Memory B cell (primary cell): ENCODE data around the gene SMAD1.
"Not testable (repeated sequence)": the region's sequence is repeated elsewhere in the genome, so short reads cannot be mapped to it uniquely, and the experiment has no call there.

Experiments
- ATAC-seq: fragments of 150-1000 bp; cut with Tn5 transposase; 2 replicates; pipeline ENCODE4 v1.10.0; 2021; ENCODE audit warnings: low read depth, mild to moderate bottlenecking, moderate library complexity
- DNase-seq, 2 donors: peaks; one replicate each; pipeline ENCODE4 v3.0.0; 2022; ENCODE audit warnings: low spot score in 2 of 2
- H3K27ac Mint-ChIP-seq: one replicate; pipeline ENCODE4 v1.8.0; 2022; ENCODE audit warnings: mild to moderate bottlenecking, moderate library complexity, mixed read lengths
- H3K27me3 Mint-ChIP-seq: one replicate; pipeline ENCODE4 v1.8.0; 2022; ENCODE audit warnings: mixed read lengths
- H3K36me3 Mint-ChIP-seq: one replicate; pipeline ENCODE4 v1.8.0; 2022; ENCODE audit warnings: mild to moderate bottlenecking, mixed read lengths
- H3K4me1 Mint-ChIP-seq: one replicate; pipeline ENCODE4 v1.8.0; 2022; ENCODE audit warnings: mixed read lengths
- H3K4me3 Mint-ChIP-seq: one replicate; pipeline ENCODE4 v1.8.0; 2022; ENCODE audit warnings: mild to moderate bottlenecking, moderate library complexity, mixed read lengths
- H3K9me3 Mint-ChIP-seq: one replicate; pipeline ENCODE4 v1.8.0; 2022; ENCODE audit warnings: mixed read lengths

The SMAD1 gene

GRCh38 chr4:145527773-145528172 is 46.1 kb downstream of the SMAD1 start:
- ATAC-seq (no peak), DNase-seq (no peak)
- Mint-ChIP-seq H3K9me3 (no peaks in the 10 kb centered on the region), H3K4me1 (no peaks in the 10 kb centered on the region), H3K36me3 (no peaks in the 10 kb centered on the region), H3K4me3 (no peak overlapping the region), H3K27ac (no peak overlapping the region), H3K27me3 (peaks cover 6% of the 10 kb centered on the region)

- no peaks in the 10 kb centered on the region for H3K4me1 Mint-ChIP-seq
- no peaks in the 10 kb centered on the region for H3K36me3 Mint-ChIP-seq
- ATAC-seq (no peak), DNase-seq (no peak)
- no peaks in the 10 kb centered on the region for H3K9me3 Mint-ChIP-seq
- no peak overlapping the region for H3K4me3 Mint-ChIP-seq
- peaks cover 3% of the 10 kb centered on the region for H3K27me3 Mint-ChIP-seq
- no peak overlapping the region for H3K27ac Mint-ChIP-seq
Observed at GRCh38 chr4:145528601-145529000, 46.9 kb downstream of the SMAD1 start.

- no peak for ATAC-seq
- H3K36me3 Mint-ChIP-seq = no peaks in the 10 kb centered on the region
- no peaks in the 10 kb centered on the region for H3K9me3 Mint-ChIP-seq
- no peak overlapping the region for H3K4me3 Mint-ChIP-seq
- H3K4me1 Mint-ChIP-seq = no peaks in the 10 kb centered on the region
- no peak overlapping the region for H3K27ac Mint-ChIP-seq
- peaks cover 4% of the 10 kb centered on the region for H3K27me3 Mint-ChIP-seq
- DNase-seq = no peak
Observed at GRCh38 chr4:145530189-145530588, 48.5 kb downstream of the SMAD1 start.

GRCh38 chr4:145530662-145531061 is 49.0 kb downstream of the SMAD1 start:
- Mint-ChIP-seq H3K27ac (no peak overlapping the region), H3K27me3 (peaks cover 4% of the 10 kb centered on the region), H3K4me3 (no peak overlapping the region), H3K4me1 (no peaks in the 10 kb centered on the region), H3K36me3 (no peaks in the 10 kb centered on the region), H3K9me3 (no peaks in the 10 kb centered on the region)
- ATAC-seq (no peak), DNase-seq (no peak)

- H3K4me1 Mint-ChIP-seq = no peaks in the 10 kb centered on the region
- no peaks in the 10 kb centered on the region for H3K36me3 Mint-ChIP-seq
- no peak for DNase-seq
- H3K27ac Mint-ChIP-seq = no peak overlapping the region
- H3K4me3 Mint-ChIP-seq = no peak overlapping the region
- H3K9me3 Mint-ChIP-seq = no peaks in the 10 kb centered on the region
- ATAC-seq = no peak
- H3K27me3 Mint-ChIP-seq = peaks cover 4% of the 10 kb centered on the region
Observed at GRCh38 chr4:145531223-145531622, 49.6 kb downstream of the SMAD1 start.

DNA sequence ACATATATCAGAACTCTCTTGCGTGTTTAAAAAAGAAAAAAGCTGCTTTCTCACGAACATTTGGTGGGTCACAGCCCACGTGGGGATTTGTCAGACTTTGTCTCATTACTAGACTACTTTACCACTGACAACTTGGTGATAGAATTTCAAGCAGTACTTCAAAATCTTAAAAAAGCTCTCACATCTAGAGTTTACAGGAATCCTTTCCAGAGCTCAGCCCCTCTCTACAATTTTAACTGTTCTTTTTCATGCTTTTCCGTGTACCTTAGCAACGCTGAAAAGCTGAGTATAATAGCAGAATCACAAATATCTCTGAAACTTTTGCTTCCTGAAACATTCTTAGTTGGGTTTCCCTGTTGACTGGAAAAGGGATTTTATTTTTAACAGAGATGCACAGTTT is 50.2 kb downstream of the SMAD1 start:
- no peak overlapping the region for H3K4me3 Mint-ChIP-seq
- peaks cover 4% of the 10 kb centered on the region for H3K27me3 Mint-ChIP-seq
- no peaks in the 10 kb centered on the region for H3K36me3 Mint-ChIP-seq
- no peaks in the 10 kb centered on the region for H3K9me3 Mint-ChIP-seq
- H3K4me1 Mint-ChIP-seq = no peaks in the 10 kb centered on the region
- ATAC-seq = no peak
- H3K27ac Mint-ChIP-seq = no peak overlapping the region
- DNase-seq = no peak

GRCh38 chr4:145533001-145533400 is 51.3 kb downstream of the SMAD1 start:
- H3K36me3 Mint-ChIP-seq = no peaks in the 10 kb centered on the region

GRCh38 chr4:145533415-145533814 is 51.8 kb downstream of the SMAD1 start:
- H3K4me3 Mint-ChIP-seq, DNase-seq, H3K9me3 Mint-ChIP-seq, H3K27me3 Mint-ChIP-seq, H3K36me3 Mint-ChIP-seq, ATAC-seq, H3K4me1 Mint-ChIP-seq, H3K27ac Mint-ChIP-seq: not testable (repeated sequence)

More at GRCh38 chr4:145533001-145533400, 51.3 kb downstream of the SMAD1 start:
- H3K27me3 Mint-ChIP-seq = peaks cover 4% of the 10 kb centered on the region
- H3K27ac Mint-ChIP-seq = no peak overlapping the region
- ATAC-seq (no peak), DNase-seq (no peak)
- H3K4me3 Mint-ChIP-seq = no peak overlapping the region
- H3K4me1 Mint-ChIP-seq = no peaks in the 10 kb centered on the region
- no peaks in the 10 kb centered on the region for H3K9me3 Mint-ChIP-seq

DNA sequence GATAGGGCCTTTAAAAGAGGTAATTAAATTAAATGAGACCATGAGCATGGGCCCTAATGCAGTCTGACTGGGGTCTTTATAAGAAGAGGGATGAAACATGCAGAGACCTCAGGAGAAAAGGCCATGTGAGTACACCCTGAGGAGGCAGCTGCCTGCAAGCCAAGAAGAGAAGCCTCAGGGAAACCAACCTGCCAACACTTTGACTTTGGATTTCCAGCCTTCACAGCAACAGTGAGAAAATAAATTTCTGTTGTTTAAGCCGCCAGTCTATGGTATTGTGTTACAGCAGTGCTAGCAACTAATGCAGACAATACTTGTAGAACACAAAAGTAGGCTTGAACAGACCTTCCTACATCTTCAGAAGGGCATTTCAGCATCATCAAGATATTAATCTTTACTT is 52.3 kb downstream of the SMAD1 start:
- ATAC-seq (no peak), DNase-seq (no peak)
- H3K4me3 Mint-ChIP-seq = no peak overlapping the region
- no peaks in the 10 kb centered on the region for H3K36me3 Mint-ChIP-seq
- no peaks in the 10 kb centered on the region for H3K9me3 Mint-ChIP-seq
- no peak overlapping the region for H3K27ac Mint-ChIP-seq
- H3K27me3 Mint-ChIP-seq = peaks cover 4% of the 10 kb centered on the region
- no peaks in the 10 kb centered on the region for H3K4me1 Mint-ChIP-seq

DNA sequence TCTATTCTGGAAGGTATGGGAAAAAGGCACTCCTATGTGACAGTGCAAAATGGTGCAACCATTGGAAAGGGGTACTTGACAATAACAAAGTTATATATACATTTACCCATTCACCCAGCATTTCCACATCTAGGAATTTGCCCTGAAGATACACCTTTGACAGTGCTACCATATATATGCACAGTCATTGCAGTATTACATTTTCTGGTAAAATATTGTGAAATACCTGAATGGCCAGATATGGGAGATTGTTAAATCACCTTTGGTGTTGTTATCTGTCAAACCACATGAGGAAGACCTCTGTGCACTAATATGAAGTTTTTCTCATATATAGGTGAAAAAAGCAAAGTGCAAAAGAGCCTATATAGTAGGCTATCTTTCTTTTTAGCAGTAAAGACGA is 53.5 kb downstream of the SMAD1 start:
- no peaks in the 10 kb centered on the region for H3K4me1 Mint-ChIP-seq
- peaks cover 9% of the 10 kb centered on the region for H3K27me3 Mint-ChIP-seq
- ATAC-seq = no peak
- H3K36me3 Mint-ChIP-seq = no peaks in the 10 kb centered on the region
- H3K9me3 Mint-ChIP-seq = no peaks in the 10 kb centered on the region
- no peak overlapping the region for H3K27ac Mint-ChIP-seq
- no peak overlapping the region for H3K4me3 Mint-ChIP-seq
- no peak for DNase-seq

DNA sequence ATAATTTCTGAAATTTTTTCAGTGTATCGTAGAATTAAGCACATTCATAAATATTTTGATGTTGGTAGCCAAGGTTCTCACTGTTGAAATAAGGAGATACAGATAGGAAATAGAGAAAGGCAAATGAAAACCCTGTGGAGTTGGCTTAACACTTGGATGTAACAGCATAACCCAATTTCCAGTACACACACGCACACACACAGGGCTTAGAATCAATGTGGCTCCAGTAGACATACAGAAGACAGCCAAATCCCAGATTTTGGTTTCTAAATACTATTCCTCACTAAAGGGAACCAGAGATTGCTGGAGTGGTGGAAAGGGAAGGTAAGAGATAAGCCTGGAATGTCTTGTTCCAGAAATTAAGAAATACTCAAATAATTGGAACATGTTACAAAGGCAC is 54.4 kb downstream of the SMAD1 start:
- no peak overlapping the region for H3K27ac Mint-ChIP-seq
- no peak for DNase-seq
- no peaks in the 10 kb centered on the region for H3K9me3 Mint-ChIP-seq
- no peaks in the 10 kb centered on the region for H3K36me3 Mint-ChIP-seq
- H3K4me3 Mint-ChIP-seq = no peak overlapping the region
- no peak for ATAC-seq
- H3K4me1 Mint-ChIP-seq = no peaks in the 10 kb centered on the region
- H3K27me3 Mint-ChIP-seq = peaks cover 9% of the 10 kb centered on the region

- ATAC-seq (no peak), DNase-seq (no peak)
- Mint-ChIP-seq H3K36me3 (no peaks in the 10 kb centered on the region), H3K27me3 (peaks cover 9% of the 10 kb centered on the region), H3K9me3 (no peaks in the 10 kb centered on the region), H3K4me1 (no peaks in the 10 kb centered on the region), H3K27ac (no peak overlapping the region), H3K4me3 (no peak overlapping the region)
Observed at GRCh38 chr4:145538596-145538995, 56.9 kb downstream of the SMAD1 start.

DNA sequence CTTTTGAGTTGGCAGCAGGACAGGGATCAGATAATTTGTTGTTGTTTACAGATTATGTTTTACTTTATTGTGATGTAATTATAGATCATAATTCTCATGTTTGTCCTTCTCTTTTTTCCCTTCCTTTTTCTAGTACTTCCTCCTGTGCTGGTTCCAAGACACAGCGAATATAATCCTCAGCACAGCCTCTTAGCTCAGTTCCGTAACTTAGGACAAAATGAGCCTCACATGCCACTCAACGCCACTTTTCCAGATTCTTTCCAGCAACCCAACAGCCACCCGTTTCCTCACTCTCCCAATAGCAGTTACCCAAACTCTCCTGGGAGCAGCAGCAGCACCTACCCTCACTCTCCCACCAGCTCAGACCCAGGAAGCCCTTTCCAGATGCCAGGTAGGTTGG is 58.0 kb downstream of the SMAD1 start:
- Mint-ChIP-seq H3K27me3 (peaks cover 7% of the 10 kb centered on the region), H3K9me3 (no peaks in the 10 kb centered on the region), H3K4me3 (no peak overlapping the region), H3K27ac (no peak overlapping the region), H3K36me3 (no peaks in the 10 kb centered on the region), H3K4me1 (no peaks in the 10 kb centered on the region)
- no peak for ATAC-seq
- DNase-seq = no peak

DNA sequence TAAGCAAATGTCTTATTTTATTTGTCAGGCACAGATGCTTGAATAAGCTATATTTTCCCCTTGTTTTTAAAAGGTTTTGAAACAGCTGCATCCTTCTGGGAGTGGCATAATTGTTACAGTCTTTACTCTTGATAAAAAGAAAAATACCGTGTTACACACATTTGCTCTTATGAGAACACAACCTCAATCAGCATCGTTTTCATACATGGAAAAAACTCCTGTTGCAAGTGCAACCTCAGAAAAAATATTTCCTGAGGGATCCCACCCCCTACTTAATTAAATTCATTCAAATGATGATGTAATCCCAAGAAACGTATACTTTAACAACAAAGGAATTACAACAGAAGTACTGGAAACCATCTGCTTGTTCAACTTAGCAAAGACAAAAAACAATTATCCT is 58.6 kb downstream of the SMAD1 start:
- Mint-ChIP-seq H3K4me3 (no peak overlapping the region), H3K36me3 (no peaks in the 10 kb centered on the region), H3K9me3 (no peaks in the 10 kb centered on the region), H3K27ac (no peak overlapping the region), H3K4me1 (no peaks in the 10 kb centered on the region), H3K27me3 (peaks cover 5% of the 10 kb centered on the region)
- ATAC-seq = no peak
- no peak for DNase-seq

DNA sequence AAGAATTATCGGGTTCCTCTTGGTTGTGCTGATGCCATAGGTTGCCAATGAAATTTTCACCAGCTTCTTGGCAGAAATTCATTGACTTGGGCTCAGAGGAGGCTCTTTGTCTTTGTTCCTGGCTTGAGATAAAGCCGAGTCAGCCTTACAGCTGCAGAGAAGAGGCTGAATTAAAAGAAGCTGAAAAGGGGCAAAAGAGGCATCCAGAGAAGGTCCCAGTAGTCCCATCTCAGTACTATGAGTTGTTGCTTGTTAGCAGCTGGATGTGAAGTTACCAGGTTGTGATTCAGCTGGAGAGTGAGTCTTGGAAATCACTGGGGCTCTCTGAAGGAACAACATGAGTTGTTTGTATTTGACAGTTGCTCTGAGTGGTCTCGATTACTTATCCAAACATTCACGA is 59.7 kb downstream of the SMAD1 start:
- Mint-ChIP-seq H3K4me3 (no peak overlapping the region), H3K27me3 (peaks cover 5% of the 10 kb centered on the region), H3K9me3 (no peaks in the 10 kb centered on the region), H3K27ac (no peak overlapping the region), H3K4me1 (no peaks in the 10 kb centered on the region), H3K36me3 (no peaks in the 10 kb centered on the region)
- DNase-seq = no peak
- no peak for ATAC-seq

GRCh38 chr4:145545031-145545430 is 63.4 kb downstream of the SMAD1 start:
- DNase-seq = no peak
- ATAC-seq = no peak
- Mint-ChIP-seq H3K27me3 (peaks cover 4% of the 10 kb centered on the region), H3K4me3 (no peak overlapping the region), H3K36me3 (no peaks in the 10 kb centered on the region), H3K9me3 (no peaks in the 10 kb centered on the region), H3K27ac (no peak overlapping the region), H3K4me1 (no peaks in the 10 kb centered on the region)
